Testis (tissue), 2 donors: ENCODE measurements around the gene RPS21.

Source experiments
- POLR2A ChIP-seq: fragments of 450-650 bp; IDR thresholded peaks from one replicate; pipeline ENCODE4 v1.6.1; 2017; ENCODE audit warnings: antibody characterized with exemption, mild to moderate bottlenecking, moderate library complexity
- TF ChIP-seq, protein P1 (sequence below), 3 experiments: fragments of 450-650 bp in 2 of 3; fragments of 200-600 bp in 1 of 3; sonication (generic) in 1 of 3; IDR thresholded peaks; one replicate each; pipeline ENCODE4 v1.5.1; 2016 to 2019; ENCODE audit warnings: antibody characterized with exemption in 3 of 3, mild to moderate bottlenecking in 2 of 3, moderate library complexity in 1 of 3

- TF ChIP-seq, protein P1, sequence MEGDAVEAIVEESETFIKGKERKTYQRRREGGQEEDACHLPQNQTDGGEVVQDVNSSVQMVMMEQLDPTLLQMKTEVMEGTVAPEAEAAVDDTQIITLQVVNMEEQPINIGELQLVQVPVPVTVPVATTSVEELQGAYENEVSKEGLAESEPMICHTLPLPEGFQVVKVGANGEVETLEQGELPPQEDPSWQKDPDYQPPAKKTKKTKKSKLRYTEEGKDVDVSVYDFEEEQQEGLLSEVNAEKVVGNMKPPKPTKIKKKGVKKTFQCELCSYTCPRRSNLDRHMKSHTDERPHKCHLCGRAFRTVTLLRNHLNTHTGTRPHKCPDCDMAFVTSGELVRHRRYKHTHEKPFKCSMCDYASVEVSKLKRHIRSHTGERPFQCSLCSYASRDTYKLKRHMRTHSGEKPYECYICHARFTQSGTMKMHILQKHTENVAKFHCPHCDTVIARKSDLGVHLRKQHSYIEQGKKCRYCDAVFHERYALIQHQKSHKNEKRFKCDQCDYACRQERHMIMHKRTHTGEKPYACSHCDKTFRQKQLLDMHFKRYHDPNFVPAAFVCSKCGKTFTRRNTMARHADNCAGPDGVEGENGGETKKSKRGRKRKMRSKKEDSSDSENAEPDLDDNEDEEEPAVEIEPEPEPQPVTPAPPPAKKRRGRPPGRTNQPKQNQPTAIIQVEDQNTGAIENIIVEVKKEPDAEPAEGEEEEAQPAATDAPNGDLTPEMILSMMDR (IDR thresholded peaks at IDR 0.05), result no peak
- no peak for TF ChIP-seq POLR2A
These were observed 42.8 kb upstream of the RPS21 start for GRCh38 chr20:62344092-62344491.
